Measurements from ENCODE around the gene PTPRN2.

GRCh38 chr7:158313931-158314330, 273.7 kb downstream of the PTPRN2 start:
- TF ChIP-seq CTCF (conservative IDR thresholded peaks at IDR 0.05 in 1 of 2, IDR thresholded peaks at IDR 0.05 in 1 of 2; ENCODE audit: extremely low read depth in 1 of 2, insufficient read depth in 1 of 2, low read depth in 1 of 2, low read length in 2 of 2) (no peak), EZH2 (IDR thresholded peaks at IDR 0.05; ENCODE audit: borderline replicate concordance, low read length) (no peak)

All from mammary epithelial cell (primary cell).